GM12873 (cell line): ENCODE data around the gene ERFL.

Experiments
- CTCF ChIP-seq: IDR thresholded peaks from 2 replicates; pipeline ENCODE4 v1.5.1; 2012; ENCODE audit warnings: low read depth, mild to moderate bottlenecking, moderate library complexity, low read length, control low read depth; ENCODE audit not compliant: insufficient read depth; ENCODE audit errors: missing control alignments

ERFL gene

GRCh38 chr19:41901707-41902360, 26.4 kb downstream of the ERFL start:
- TF ChIP-seq CTCF = no peak

GRCh38 chr19:41898235-41898634, 30.0 kb downstream of the ERFL start:
- no peak for TF ChIP-seq CTCF

- TF ChIP-seq CTCF = no peak
Measured at GRCh38 chr19:41897820-41898219, 30.4 kb downstream of the ERFL start.

DNA sequence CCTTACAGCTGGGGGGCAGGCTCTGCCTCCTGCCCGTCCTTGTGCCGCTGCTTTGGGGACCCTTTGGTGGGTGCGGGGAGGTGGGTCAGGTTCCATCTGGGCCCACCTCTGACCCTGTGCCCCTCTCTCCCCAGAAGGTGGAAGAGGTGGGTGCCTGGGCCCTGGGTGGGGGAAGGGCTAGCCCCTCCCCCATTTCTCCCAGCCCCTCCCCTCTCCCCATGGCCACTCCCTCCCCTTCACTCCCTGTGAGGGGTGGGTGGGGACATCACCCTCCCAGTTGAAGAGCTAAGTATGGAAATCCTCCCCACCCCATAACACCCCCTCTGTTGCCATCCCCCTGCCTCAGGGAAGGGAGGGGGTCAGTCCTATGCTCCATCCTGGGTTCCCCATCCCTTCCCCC, 31.1 kb downstream of the ERFL start:
- no peak for TF ChIP-seq CTCF

DNA sequence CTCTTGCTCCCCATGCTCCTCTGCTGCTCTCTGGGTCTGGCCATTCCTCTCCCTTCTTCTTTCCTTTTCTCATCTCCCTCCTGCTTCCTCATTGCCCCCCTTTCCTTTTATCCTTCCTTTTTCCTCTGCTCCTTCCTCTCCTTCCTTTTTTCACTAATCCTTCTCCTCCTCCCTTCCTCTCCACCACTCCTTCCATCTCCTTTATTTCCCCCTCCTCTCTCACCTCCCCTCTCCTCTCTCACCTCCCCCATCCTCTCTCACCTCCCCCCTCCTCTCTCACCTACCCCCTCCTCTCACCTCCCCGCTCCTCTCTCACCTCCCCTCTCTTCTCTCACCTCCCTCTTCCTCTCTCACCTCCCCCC, 31.7 kb downstream of the ERFL start:
- TF ChIP-seq CTCF = no peak

- peak; percentile 49 for TF ChIP-seq CTCF
Measured at GRCh38 chr19:41895745-41896580, 32.3 kb downstream of the ERFL start.

DNA sequence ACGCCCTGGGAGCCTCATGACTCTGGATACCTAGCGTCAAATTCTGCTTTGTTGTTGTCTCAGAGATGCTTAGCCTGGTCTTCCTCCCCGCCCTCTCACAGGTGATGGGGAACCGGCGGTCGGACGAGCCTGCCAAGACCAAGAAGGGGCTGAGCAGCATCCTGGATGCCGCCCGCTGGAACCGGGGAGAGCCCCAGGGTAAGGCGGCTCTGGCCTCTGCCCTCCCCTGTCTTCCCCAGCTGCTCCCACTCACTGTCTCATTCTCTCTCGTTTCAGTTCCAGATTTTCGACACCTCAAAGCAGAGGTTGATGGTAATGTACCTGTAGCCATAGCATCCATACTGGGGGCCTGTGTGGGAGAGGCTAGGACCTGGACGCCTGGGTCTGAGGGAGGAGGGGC, 33.9 kb downstream of the ERFL start:
- no peak for TF ChIP-seq CTCF
